ENCODE results near the gene LONRF3.

Gene LONRF3

DNA sequence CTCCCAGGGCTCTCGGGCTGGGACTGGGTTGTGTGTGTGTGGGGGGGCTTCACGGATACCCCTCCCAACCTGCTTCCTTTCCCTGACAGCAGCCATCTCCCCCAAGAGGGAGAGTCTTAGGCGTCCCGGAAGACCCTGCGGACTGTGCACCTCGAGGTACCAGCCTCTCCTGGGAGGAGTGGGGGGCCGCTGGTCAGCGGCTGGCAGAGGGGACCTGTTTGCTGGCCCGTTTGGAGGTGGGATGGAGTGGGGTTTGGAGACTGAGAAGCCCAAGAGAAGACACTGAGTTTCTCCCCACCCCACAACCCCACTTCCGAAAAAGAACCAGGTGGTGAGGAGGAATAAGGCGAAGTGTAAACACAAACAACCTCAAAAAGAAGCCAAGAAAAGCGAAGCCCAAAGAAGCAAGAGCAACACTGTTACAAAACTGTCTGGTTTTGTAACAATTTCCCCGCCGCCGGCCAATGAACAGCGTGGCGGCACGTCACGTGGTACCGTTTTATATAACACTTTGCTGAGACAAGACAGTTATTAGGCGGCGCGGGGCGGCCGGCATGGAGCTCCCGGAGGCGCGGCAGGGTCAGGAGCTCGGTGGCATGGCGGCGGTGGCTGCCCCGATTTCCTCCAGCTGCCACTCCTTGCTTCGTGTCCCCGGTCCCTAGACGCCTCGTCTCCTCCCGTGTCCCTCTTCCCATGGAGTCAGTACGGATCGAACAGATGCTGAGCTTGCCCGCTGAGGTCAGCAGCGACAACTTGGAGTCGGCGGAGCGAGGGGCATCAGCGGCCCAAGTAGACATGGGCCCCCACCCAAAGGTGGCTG is at the start of gene LONRF3:
Gene LONRF3, plus strand, starts transcription at position 531 of the 820 bp plus-strand sequence. Its CDS starts 163 bp downstream, at position 694.
- DNase-seq: peak in 1 of 2 experiments; percentile 10

DNA sequence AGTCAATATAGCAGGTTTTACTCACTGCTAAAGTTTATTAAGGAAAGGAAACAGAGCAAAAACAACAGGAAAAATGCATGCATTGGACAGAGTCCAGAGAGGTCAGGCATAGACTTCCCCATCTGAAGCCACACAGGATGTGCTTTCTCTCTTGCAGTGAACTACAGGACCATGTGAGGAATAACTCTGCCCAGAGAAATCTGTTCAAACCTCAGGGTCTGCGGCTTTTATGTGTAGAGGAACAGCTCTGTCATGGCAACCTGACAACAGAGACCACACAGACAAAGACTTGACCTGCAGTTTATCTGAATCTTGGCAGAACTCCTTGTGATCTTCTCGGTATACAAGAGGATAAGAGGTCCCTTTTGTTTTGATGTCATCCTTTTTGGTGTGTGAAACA is 46.3 kb upstream of the LONRF3 start:
- no peak for DNase-seq

DNA sequence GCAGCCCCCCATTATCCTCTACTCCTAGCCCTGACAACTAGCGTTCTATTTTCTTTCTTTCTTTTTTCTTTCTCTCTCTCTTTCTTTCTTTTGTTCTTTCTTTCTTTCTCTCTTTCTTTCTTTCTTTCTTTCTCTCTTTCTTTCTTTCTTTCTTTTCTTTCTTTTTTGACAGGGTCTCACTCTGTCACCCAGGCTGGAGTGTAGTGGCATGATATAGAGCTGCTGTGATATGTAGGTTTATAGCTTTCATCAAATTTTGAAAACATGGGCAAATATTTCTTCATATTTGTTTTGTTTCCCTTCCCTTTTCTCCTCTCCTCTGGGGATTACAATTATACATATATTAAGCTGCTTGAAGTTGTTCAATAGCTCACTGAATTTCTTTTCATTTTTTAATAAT is 39.1 kb upstream of the LONRF3 start:
- no peak for DNase-seq

DNA sequence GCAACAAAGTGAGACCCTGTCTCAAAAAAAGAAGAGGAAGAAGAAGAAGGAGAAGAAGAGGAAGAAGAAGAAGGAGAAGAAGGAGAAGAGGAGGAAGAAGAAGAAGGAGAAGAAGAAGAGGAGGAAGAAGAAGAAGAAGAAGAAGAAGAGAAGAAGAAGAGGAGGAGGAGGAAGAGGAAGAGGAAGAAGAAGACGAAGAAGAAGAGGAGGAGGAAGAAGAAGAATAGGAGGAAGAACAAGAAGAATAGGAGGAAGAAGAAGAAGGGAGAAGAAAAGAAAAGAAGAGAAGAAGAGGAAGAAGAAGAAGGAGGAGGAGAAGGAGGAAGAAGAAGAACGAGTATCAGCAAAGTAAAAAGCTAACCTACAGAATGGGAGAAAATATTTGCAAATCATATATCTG is 33.3 kb upstream of the LONRF3 start:
- no peak for DNase-seq

DNA sequence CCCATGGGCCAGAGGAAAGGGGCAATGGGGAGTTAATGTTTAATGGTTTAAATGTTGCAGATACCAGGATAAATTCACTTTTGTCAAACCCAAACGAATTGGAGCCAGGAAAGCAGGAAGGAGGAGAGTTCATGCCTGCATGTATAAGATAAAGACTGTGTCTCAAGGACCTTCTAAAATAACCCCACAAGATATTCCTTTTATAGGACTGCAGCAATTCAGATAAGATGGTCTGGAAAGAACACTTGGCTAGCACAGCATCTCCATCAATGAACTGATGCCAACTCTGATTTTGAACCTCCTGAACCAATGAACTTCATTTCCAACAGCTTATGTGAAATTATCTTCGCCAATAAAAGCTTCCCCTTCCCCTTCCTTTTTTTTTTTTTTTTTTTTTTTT is 31.3 kb upstream of the LONRF3 start:
- no peak for DNase-seq

DNA sequence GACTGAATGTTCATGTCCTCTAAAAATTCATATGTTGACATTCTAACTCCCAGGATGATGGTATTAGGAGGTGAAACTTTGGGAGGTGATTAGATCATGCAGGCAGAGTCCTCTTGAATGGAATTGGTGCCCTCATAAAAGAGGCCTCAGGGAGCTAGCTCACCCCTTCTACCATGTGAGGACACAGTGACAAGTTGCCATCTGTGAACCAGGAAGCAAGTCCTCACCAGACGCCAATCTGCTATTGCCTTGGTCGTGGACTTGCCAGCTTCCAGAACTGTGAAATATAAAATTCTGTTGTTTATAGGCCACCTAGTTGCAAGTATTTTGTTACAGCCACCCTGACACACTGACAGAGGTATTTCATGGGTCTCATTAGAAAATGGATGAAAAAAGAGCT is 28.5 kb upstream of the LONRF3 start:
- DNase-seq: no peak

DNA sequence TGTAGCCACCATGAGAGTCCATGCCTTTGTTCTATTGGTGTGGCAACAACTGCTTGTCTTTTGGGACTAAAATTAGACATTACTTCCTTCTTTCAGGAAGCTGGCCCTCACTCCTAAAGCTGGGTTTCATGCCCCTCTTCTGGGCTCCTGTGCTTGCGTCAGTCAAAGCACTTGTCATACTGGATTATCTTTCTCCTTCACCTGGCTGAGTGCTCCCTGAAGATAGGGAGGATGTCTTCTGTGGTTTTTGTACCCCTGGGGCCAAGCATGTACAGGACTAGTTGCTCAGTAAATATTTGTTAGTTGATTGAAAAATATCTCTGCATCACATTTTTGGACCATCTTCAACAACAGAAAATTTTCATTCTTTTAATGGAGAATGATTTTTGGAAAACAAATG is 26.1 kb upstream of the LONRF3 start:
- DNase-seq: no peak

DNA sequence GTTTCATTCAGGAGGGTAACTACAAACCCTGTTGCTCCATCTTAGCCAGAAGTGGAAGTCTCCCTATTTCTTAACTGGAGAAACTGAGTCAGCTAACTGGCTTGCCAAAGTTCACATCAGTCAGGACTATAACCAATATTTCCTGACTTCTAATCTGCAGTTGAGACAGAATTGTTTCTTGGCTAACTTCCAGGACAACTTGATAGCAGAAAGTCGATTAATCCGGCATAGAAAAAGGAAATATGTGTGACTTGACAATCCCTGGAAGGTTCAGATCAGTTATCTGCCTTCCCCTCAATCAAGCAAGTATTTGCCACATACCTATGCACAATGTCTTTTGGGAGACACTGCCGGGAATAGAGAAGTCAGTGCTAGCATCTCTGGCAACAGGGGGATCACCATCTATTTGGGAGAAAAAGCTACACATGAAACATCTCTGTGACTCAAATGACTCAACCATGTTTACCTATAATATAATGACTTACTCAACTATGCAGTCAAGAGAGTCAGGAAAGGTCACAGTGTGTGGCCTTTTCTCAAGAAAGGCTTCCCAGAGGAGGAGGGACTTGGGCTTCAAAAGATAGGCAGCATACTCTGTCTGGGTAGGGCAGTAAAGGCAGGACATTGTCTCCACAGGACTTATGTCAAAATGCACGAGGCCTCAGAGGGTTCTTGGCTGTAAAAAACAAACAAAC is 12.4 kb upstream of the LONRF3 start:
- DNase-seq: no peak

DNA sequence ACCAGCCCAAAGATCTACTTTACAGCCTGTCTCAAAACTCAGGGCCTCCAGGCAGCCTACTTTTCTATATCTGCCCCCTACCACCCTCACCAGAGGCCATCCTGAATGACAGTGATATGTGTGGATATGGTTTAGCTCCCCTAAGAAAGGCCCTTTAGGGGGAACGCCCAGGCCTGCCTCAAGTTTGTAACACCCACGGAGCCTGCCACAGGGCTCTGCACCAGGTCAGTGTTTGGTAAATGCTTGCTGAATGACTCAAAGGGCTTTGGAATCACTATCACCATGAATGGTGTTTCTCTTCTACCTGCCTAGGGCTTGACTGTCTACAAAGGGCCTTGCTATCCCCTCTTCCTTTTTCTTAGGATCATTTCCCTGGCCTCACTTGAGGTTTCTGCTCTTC is 11.3 kb upstream of the LONRF3 start:
- no peak for DNase-seq

DNA sequence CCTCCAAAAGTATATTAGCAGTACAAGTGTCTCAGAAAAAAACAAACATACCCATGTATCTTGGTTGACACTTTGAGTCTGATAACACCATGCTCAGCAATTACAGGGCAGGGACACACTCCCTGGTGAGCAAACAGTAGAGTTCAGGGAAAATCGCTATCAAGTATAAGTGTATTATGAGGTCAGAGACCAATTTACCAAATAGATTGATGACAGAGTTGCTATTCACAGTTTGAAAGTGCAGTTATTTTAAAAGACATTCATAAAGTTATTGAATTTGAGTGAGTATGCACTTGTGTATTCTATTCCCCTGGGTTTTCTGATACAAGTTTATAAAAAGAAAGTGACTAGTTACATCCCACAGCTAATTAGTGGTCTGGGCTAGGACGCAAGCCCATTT is 10.2 kb upstream of the LONRF3 start:
- DNase-seq: no peak

DNA sequence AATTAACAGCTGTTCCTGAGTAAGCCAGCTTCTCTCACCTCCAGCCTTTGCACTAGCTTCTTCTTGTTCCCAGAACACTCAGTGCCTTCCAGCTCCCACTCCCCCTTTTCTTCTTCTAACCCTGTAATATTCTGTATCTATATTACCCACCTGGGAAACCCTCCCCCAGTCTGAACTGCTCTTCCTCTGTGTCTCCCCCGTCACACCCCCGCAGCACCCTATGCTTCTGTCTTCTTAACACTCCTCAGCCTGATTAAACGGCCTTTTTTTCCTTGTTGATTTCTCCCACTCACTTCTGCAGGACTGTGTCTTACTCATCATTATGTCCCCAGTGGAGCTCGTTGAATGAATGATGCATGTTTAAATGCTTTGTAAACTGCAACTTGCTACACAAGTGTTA is 9.0 kb upstream of the LONRF3 start:
- no peak for DNase-seq

DNA sequence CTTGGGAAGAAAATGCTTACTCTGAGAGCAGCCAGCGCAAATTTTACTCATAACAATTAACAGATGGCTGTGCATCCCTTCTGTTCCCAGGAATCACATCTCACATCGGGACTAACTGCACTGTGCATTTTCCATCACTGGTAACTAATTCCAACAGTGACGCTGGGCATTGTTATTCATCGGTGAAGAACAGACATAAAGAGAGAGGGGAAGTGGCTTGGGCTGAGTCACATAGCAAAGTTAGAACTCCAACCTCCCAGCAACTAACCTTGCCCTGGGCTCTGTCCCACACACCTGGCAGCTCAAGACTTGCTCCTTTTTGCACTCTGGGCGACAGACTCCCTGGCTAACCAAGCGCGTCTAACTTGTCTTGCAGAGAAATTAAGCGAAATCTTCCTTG is 6.4 kb upstream of the LONRF3 start:
- DNase-seq: no peak

DNA sequence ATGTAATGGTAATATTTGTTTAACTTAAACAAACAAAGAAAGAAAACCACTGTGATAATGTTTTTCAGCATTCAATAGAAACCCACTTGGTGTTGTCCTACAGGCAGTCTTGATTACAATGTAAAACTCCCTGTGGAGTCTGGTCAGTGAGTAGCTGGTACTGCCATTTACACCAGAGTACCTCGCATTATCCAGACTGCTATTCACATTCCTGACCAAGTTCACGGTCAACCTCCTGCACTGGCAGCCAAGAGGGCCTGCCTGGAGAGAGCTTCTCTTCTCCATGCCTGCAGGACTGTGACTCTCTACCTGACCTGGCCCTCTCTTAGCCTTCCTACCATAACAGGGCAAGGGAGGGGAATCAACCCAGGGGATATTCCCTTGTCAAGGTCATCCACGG is 2.9 kb upstream of the LONRF3 start:
- no peak for DNase-seq

DNA sequence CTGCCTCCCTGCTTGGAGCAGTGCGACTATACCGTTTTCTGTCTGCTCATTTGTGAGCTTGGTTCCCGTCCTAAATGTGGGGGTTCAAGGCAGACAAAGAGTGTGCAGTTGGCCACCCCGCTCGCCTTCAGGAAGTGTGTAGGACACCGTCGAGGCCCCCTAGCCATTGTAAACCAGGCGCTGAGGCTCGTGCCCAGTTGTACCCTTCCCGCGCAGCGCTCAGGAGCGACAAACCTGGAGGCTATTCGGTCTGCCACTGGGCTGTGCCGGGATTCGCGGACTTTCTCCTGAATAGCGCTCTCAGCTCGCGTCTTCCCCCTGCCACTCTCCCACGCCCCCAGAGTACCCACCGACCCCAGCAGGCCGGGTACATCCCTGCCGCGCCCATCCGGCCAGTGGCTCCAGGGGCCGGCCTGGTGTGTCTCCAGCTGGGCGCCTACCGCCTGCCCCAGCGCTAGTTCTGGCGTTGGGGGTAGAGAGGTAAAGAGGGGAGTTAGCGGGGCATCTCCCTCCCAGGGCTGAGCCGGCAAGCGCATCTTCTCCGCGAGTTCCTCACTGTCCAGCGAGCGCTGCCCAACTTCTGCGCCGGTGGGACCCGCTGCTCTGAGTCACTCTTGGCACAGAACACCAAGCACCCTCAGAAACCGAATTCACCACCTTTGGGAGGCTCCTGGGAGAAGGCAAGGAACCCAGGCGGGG is 880 bp upstream of the LONRF3 start:
- DNase-seq: no peak

DNA sequence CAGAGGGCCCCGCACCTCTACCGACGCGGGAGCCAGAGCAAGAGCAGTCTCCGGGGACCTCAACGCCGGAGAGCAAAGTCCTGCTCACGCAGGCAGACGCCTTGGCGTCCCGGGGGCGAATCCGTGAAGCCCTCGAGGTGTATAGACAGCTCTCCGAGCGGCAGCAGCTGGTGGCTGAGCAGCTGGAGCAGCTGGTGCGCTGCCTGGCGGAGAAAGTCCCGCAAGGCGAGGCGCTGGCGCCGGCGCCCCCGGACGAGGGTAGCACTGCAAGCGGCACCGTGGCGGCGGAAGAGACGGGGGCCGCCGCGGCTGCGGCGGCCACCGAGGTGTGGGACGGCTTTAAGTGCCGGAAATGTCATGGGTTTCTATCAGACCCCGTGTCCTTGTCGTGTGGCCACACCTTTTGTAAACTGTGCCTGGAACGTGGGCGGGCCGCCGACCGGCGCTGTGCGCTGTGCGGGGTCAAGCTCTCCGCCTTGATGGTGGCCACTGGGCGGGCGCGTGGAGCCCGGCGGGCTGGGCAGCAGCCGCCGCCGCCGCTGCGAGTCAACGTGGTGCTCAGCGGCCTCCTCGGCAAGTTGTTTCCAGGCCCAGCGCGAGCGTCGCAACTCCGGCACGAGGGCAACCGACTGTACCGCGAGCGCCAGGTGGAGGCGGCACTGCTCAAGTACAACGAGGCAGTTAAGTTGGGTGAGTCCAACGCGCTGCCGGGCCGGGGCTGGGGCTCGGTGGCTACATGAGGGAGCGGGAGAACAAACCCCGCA is 672 bp downstream of the LONRF3 start:
- DNase-seq: peak; percentile 4 to 5

DNA sequence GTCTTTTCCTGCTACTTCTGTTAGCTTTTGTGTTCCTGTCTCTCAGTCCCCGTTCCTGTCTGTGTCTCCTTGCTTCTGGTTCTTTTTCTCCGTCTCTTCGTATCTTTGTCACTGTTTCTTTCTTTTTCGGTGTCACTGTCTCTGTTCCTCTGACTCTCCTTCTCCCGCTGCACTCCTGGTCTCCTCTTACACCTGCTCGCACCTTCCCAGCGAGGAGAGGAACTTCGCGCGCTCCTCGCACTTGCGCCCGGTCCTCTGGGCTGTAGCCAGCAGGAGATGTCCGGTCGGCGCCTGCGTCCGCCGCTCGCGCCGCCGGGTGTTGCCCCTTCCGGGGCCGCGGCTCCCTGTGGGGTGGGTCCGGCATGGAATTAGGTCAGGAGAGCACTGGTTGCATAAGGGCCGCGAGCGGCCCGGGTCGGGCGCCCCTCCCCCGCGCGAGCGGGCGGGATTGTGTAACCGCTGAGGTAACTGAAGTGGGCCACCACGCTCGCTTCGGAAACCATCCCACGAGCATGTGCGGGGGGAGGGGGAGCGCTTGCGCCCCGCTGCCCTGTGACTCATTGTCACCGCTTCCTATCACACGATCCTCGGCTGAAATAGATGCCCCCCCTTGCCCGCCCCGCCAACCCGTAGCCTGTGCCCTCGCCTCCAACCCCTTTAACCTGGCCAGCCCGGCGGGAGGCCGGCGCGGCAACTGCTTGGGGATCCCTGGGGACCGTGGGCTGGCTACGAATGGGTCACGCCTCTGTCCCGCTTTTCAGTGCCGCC is 1.6 kb downstream of the LONRF3 start:
- DNase-seq: no peak

DNA sequence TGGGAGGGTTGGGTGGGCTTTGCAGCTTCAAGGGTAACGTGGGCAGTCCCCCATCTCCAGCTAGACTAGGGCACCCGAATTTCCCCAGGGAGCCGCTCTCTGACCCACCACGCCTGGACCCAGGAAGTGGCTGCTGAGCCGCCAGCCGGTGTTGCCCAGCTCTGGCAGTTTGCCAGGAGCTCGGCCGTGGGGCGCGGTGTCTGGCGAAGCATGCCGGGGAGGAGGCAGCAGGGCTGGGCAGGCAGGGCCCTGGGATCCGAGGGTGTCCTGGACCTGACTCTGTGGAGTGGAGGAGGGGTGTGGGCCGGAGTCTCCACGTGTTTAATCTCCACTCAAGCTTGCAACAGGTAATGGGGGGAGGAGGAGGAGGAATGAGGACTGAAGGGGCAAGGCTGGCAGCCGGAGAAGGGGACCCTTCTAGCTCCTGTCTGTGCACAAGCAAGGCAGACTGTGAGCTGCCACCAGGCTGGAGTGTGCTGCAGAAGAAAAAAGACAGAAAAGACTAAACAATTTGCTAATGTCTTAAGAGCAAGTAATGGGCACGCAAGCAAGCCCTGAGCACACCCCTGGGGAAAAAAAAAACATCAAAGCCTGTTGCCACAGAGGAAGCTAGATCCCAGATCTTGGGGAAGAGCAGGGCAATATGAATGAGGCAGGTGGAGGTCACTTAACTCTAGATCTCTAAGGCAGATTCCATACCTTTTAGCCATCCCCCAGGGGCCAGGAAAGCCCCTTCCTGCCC is 2.4 kb downstream of the LONRF3 start:
- no peak for DNase-seq

DNA sequence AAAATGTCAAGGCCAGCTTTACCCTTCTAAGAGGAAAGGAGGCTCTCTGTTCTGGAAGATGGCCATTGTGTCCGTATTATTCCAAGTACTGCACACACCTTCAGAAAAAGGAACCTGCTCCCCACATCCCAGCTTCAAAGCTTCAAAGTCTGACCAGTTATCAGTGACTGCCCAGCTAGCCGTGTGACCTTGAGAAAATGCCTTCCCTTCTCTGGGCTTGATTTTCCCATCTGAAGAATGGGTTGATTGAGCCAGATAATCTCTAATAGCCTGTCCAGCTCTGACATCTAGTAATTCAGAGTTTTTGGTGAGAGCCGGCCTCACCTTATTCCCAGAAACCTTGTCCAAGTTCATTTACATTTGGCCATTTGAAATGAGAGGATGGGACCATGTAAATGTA is 3.0 kb downstream of the LONRF3 start:
- DNase-seq: no peak

DNA sequence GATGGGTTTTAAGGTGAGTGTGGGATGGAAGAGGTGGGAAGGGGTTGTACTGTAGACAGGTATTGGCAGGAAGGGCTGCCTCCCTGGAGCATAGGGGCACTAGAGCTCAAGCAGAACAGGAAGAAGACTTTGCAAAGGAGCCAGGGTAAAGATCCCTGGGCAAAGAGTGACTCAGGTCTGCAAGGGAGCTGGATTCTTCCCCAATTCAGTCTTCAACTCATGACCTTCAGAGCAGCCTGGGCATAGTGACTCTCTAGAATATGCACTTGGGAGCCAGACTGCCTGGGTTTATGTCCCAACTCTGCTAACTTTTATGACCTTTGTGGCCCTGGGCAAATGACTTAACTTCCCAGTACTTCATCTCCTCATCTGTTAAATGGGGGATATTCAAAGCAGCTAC is 4.0 kb downstream of the LONRF3 start:
- DNase-seq: no peak

DNA sequence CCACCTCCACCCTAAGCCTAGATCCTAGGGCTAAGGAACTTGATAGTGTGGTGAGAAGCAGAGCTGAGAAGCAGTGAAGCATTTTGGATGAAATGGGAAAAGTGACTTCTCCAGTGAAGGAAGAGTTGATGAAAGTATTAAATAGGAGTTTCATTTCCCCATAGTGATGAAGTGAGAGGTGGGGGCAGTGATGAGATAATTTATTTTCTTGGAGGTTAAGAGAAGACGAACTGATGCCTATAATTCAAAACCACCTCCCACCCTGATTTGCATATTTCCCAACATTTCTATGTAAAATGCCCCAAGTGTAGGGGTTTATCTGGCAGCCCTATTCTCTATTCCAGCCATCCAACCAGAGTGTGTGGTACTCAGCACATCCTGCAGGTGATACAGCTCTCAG is 6.3 kb downstream of the LONRF3 start:
- DNase-seq: no peak

DNA sequence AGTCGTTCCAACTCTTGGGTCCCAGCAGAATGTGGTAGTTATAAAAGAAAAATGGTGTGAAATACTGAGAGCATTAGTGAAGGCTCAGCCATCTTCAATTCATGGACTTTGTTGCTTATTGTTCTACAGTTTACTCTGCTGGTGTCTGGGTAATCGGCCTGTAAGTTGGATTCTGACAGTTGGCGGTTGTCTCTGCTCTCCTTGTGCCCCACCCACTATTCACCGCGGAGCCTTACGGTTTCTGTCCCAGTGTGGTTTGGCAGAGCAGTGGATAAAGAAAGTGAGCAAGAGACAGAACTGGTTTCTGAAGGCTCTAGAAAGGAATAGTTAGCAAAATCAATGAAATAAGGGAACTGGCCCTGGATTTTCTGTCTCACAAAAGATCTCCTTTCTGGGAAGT is 9.1 kb downstream of the LONRF3 start:
- DNase-seq: no peak

DNA sequence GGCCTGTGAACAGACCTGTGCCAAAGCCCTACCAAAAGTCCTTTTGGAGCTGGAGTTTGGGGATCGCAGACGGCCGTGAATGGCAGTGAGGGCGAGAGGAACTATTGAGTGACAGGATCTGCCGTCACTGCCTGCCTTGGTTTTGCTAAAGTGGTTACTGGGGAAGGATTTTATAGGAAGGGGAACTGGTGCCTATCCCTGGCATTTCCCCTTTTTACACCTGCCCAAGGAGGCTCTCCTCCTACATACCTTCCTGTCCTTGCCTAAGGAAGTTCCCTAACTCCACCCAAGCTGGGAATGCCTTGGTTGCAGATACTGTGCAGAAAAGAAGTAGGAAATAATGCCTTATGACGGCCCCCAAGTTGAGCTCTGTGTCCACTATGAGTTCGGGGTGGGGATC is 14.5 kb downstream of the LONRF3 start:
- DNase-seq: no peak
